Caco-2 (cell line): ENCODE results near the gene KIDINS220. TPM values are rescaled to one million over a fixed set of nuclear protein-coding genes. Genes with fewer than 3 reads are reported as not detected.

Experiments
- BruUV-seq: library from RNA; stranded (reverse); fragments of 400-500 nt; replicated peaks from 2 replicates; lab custom pipeline; 2021; lab: Mats Ljungman, UMichigan
- CTCF ChIA-PET: fragments of 300-600 bp; sonication (Branson Sonifier 250); formaldehyde crosslinking; loops from one replicate; lab custom pipeline; 2022; ENCODE audit warnings: antibody characterized with exemption; lab: Charles Lee
- POLR2A ChIA-PET: fragments of 300-600 bp; sonication (Branson Sonifier 250); formaldehyde crosslinking; loops from one replicate; lab custom pipeline; 2022; ENCODE audit warnings: antibody characterized with exemption; lab: Charles Lee
- DNase-seq, 2 experiments: peaks; one replicate each; pipeline versions ENCODE4 v3.0.0 to v3.0.0-alpha.2; 2020 to 2022
- H3K27me3 ChIP-seq: replicated peaks from 2 replicates; pipeline ENCODE4 v1.6.0; 2011; ENCODE audit warnings: low read length; ENCODE audit not compliant: control insufficient read depth, insufficient read depth
- H3K36me3 ChIP-seq: 2 replicates; pipeline ENCODE4 v1.5.1; 2011; ENCODE audit warnings: low read length; ENCODE audit not compliant: control insufficient read depth, insufficient read depth
- H3K4me1 ChIP-seq: fragments of 250-450 bp; sonication (Bioruptor Pico); 2 replicates; pipeline ENCODE4 v1.5.1; 2020; ENCODE audit warnings: mild to moderate bottlenecking
- H3K4me3 ChIP-seq: 2 replicates; pipeline ENCODE4 v1.5.1; 2011; ENCODE audit warnings: low read depth, mild to moderate bottlenecking, control low read depth, low read length
- H3K9me3 ChIP-seq: fragments of 250-450 bp; sonication (Bioruptor Pico); 2 replicates; pipeline ENCODE4 v1.5.1; 2020; ENCODE audit warnings: mild to moderate bottlenecking, moderate library complexity
- H3K27ac Mint-ChIP-seq: one replicate; pipeline ENCODE4 v1.8.0; 2022; ENCODE audit warnings: mixed read lengths; ENCODE audit not compliant: unreplicated experiment
- H3K27me3 Mint-ChIP-seq: one replicate; pipeline ENCODE4 v1.8.0; 2022; ENCODE audit warnings: mixed read lengths; ENCODE audit not compliant: insufficient read depth, unreplicated experiment
- H3K36me3 Mint-ChIP-seq: one replicate; pipeline ENCODE4 v1.8.0; 2022; ENCODE audit warnings: mild to moderate bottlenecking, mixed read lengths; ENCODE audit not compliant: insufficient read depth, unreplicated experiment
- H3K4me1 Mint-ChIP-seq: one replicate; pipeline ENCODE4 v1.8.0; 2022; ENCODE audit warnings: low read depth, mixed read lengths; ENCODE audit not compliant: unreplicated experiment
- H3K4me3 Mint-ChIP-seq: one replicate; pipeline ENCODE4 v1.8.0; 2022; ENCODE audit warnings: mild to moderate bottlenecking, moderate library complexity, mixed read lengths; ENCODE audit not compliant: unreplicated experiment
- H3K9me3 Mint-ChIP-seq: one replicate; pipeline ENCODE4 v1.8.0; 2022; ENCODE audit warnings: mixed read lengths; ENCODE audit not compliant: unreplicated experiment
- CTCF ChIP-seq, 2 experiments: fragments of 200-600 bp in 1 of 2; IDR thresholded peaks; 1 replicate in 1 of 2; 2 replicates in 1 of 2; pipeline versions ENCODE4 v1.5.1 to v1.8.0; 2011 to 2022; ENCODE audit warnings: antibody characterized with exemption in 1 of 2, control low read depth in 1 of 2, inconsistent platforms in 1 of 2, low read depth in 1 of 2, low read length in 1 of 2, mild to moderate bottlenecking in 1 of 2, moderate library complexity in 1 of 2; ENCODE audit not compliant: insufficient read depth in 1 of 2, severe bottlenecking in 1 of 2, unreplicated experiment in 1 of 2
- intact Hi-C: fragments of 100-400 bp; cut with micrococcal nuclease; formaldehyde crosslinking; loops from one replicate; pipeline ENCODE4 v1.10.0; 2022; ENCODE audit not compliant: unreplicated experiment
- total RNA-seq: library from RNA; stranded (reverse); gene quantifications from 2 replicates; pipeline ENCODE4 v1.2.3, GENCODE V29; 2022

Gene KIDINS220
- total RNA-seq, 1 experiment from 2014 or later, result 32.8 TPM

- Histone ChIP-seq H3K27me3 (no peaks in the 10 kb centered on the region), H3K4me3 (no peak overlapping the region), H3K4me1 (no peaks in the 10 kb centered on the region), H3K9me3 (no peaks in the 10 kb centered on the region), H3K36me3 (no peaks in the 10 kb centered on the region)
- intact Hi-C loops, result no loop called here
- no peaks in the 10 kb centered on the region for H3K27me3 Mint-ChIP-seq
- H3K9me3 Mint-ChIP-seq, result no peaks in the 10 kb centered on the region
- ChIA-PET CTCF (no interaction called here), POLR2A (no interaction called here)
- no peaks in the 10 kb centered on the region for H3K4me1 Mint-ChIP-seq
- no peak for DNase-seq
- no peaks in the 10 kb centered on the region for H3K36me3 Mint-ChIP-seq
- BruUV-seq, result no TSS peak
- no peak for TF ChIP-seq CTCF (IDR thresholded peaks at IDR 0.05; ENCODE audit: insufficient read depth in 1 of 2, low read depth in 1 of 2, low read length in 1 of 2, severe bottlenecking in 1 of 2, unreplicated experiment in 1 of 2)
- H3K27ac Mint-ChIP-seq, result no peak overlapping the region
- no peak overlapping the region for H3K4me3 Mint-ChIP-seq
Observed at GRCh38 chr2:8699839-8700238, 137.6 kb downstream of the KIDINS220 start.

- H3K9me3 Mint-ChIP-seq, result no peaks in the 10 kb centered on the region
- Histone ChIP-seq H3K4me3 (no peak overlapping the region), H3K4me1 (no peaks in the 10 kb centered on the region), H3K36me3 (no peaks in the 10 kb centered on the region), H3K9me3 (no peaks in the 10 kb centered on the region), H3K27me3 (no peaks in the 10 kb centered on the region)
- H3K4me3 Mint-ChIP-seq, result no peak overlapping the region
- DNase-seq, result no peak
- no TSS peak for BruUV-seq
- CTCF ChIA-PET, result no interaction called here
- no peak overlapping the region for H3K27ac Mint-ChIP-seq
- H3K27me3 Mint-ChIP-seq, result no peaks in the 10 kb centered on the region
- H3K36me3 Mint-ChIP-seq, result no peaks in the 10 kb centered on the region
- POLR2A ChIA-PET, result no interaction called here
- intact Hi-C loops, result no loop called here
- peak in 1 of 2 experiments; percentile 6 for TF ChIP-seq CTCF (IDR thresholded peaks at IDR 0.05; ENCODE audit: insufficient read depth in 1 of 2, low read depth in 1 of 2, low read length in 1 of 2, severe bottlenecking in 1 of 2, unreplicated experiment in 1 of 2)
- no peaks in the 10 kb centered on the region for H3K4me1 Mint-ChIP-seq
Observed at GRCh38 chr2:8697190-8697589, 140.2 kb downstream of the KIDINS220 start.

- H3K4me1 Mint-ChIP-seq, result no peaks in the 10 kb centered on the region
- BruUV-seq, result no TSS peak
- Histone ChIP-seq H3K4me1 (no peaks in the 10 kb centered on the region), H3K4me3 (no peak overlapping the region), H3K36me3 (no peaks in the 10 kb centered on the region), H3K9me3 (no peaks in the 10 kb centered on the region), H3K27me3 (no peaks in the 10 kb centered on the region)
- H3K27ac Mint-ChIP-seq, result no peak overlapping the region
- intact Hi-C loops, result no loop called here
- H3K27me3 Mint-ChIP-seq, result no peaks in the 10 kb centered on the region
- no peak for DNase-seq
- CTCF ChIA-PET, result no interaction called here
- POLR2A ChIA-PET, result no interaction called here
- H3K4me3 Mint-ChIP-seq, result no peak overlapping the region
- no peaks in the 10 kb centered on the region for H3K36me3 Mint-ChIP-seq
- TF ChIP-seq CTCF (IDR thresholded peaks at IDR 0.05; ENCODE audit: insufficient read depth in 1 of 2, low read depth in 1 of 2, low read length in 1 of 2, severe bottlenecking in 1 of 2, unreplicated experiment in 1 of 2), result no peak
- no peaks in the 10 kb centered on the region for H3K9me3 Mint-ChIP-seq
Observed at GRCh38 chr2:8694737-8695136, 142.7 kb downstream of the KIDINS220 start.
